Measurements from ENCODE around the gene TMEM183A. TPM values are rescaled to one million over a fixed set of nuclear protein-coding genes. Genes with fewer than 3 reads are reported as not detected.

The TMEM183A gene
- total and polyA plus RNA-seq, 2 experiments from 2014 or later: 55.1 to 128 TPM

DNA sequence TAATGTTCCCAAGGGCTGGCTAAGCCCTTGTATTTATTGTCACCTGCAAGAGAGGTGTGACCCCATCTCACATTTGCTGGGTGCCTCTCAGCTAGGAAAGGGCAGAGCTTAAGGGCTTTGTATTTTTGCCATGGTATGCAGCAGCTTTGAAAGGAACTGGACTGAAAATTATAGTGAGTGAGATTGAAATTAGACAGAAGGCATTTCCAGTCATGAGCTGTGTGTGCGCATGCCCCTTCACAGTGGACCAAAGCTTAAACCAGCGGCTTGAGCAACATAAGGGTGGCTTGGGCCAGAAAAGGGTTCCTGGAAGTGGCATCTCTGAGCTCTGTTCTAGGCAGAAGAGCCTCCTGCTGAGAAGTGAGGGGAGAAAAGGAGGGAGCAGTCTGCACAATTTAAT, 58.8 kb downstream of the TMEM183A start (continued):
- TF ChIP-seq, protein P1, sequence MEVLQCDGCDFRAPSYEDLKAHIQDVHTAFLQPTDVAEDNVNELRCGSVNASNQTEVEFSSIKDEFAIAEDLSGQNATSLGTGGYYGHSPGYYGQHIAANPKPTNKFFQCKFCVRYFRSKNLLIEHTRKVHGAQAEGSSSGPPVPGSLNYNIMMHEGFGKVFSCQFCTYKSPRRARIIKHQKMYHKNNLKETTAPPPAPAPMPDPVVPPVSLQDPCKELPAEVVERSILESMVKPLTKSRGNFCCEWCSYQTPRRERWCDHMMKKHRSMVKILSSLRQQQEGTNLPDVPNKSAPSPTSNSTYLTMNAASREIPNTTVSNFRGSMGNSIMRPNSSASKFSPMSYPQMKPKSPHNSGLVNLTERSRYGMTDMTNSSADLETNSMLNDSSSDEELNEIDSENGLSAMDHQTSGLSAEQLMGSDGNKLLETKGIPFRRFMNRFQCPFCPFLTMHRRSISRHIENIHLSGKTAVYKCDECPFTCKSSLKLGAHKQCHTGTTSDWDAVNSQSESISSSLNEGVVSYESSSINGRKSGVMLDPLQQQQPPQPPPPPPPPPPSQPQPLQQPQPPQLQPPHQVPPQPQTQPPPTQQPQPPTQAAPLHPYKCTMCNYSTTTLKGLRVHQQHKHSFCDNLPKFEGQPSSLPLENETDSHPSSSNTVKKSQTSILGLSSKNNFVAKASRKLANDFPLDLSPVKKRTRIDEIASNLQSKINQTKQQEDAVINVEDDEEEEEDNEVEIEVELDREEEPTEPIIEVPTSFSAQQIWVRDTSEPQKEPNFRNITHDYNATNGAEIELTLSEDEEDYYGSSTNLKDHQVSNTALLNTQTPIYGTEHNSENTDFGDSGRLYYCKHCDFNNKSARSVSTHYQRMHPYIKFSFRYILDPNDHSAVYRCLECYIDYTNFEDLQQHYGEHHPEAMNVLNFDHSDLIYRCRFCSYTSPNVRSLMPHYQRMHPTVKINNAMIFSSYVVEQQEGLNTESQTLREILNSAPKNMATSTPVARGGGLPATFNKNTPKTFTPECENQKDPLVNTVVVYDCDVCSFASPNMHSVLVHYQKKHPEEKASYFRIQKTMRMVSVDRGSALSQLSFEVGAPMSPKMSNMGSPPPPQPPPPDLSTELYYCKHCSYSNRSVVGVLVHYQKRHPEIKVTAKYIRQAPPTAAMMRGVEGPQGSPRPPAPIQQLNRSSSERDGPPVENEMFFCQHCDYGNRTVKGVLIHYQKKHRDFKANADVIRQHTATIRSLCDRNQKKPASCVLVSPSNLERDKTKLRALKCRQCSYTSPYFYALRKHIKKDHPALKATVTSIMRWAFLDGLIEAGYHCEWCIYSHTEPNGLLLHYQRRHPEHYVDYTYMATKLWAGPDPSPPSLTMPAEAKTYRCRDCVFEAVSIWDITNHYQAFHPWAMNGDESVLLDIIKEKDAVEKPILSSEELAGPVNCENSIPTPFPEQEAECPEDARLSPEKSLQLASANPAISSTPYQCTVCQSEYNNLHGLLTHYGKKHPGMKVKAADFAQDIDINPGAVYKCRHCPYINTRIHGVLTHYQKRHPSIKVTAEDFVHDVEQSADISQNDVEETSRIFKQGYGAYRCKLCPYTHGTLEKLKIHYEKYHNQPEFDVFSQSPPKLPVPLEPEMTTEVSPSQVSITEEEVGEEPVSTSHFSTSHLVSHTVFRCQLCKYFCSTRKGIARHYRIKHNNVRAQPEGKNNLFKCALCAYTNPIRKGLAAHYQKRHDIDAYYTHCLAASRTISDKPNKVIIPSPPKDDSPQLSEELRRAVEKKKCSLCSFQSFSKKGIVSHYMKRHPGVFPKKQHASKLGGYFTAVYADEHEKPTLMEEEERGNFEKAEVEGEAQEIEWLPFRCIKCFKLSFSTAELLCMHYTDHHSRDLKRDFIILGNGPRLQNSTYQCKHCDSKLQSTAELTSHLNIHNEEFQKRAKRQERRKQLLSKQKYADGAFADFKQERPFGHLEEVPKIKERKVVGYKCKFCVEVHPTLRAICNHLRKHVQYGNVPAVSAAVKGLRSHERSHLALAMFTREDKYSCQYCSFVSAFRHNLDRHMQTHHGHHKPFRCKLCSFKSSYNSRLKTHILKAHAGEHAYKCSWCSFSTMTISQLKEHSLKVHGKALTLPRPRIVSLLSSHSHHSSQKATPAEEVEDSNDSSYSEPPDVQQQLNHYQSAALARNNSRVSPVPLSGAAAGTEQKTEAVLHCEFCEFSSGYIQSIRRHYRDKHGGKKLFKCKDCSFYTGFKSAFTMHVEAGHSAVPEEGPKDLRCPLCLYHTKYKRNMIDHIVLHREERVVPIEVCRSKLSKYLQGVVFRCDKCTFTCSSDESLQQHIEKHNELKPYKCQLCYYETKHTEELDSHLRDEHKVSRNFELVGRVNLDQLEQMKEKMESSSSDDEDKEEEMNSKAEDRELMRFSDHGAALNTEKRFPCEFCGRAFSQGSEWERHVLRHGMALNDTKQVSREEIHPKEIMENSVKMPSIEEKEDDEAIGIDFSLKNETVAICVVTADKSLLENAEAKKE (CRISPR knock-in tag; IDR thresholded peaks at IDR 0.05): no peak
- TF ChIP-seq ETS1 (IDR thresholded peaks at IDR 0.05) (no peak), CTCF (conservative IDR thresholded peaks at IDR 0.05; ENCODE audit: low read depth in 2 of 2) (no peak)

DNA sequence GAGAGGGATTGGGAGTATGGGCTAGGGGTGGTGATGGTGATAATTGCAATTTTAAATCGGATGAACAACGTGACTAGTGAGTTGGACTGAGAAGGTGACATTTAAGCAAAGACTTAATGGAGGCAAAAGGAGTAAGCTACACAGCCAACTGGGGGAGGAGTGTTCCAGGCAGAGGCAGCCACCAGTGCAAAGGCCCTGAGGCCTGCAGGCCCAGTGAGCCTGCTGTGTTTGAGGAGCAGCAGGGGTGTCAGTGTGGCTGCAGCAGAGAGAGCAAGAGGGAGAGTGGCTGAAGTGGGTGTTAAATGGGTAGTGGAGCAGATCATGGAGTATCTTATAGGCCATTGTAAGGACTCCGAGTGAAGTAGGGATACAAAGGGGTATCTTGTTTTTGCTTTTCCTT, 59.8 kb downstream of the TMEM183A start:
- Histone ChIP-seq H3K4me3 (no peak overlapping the region), H4K20me1 (replicated peaks; ENCODE audit: insufficient read depth) (no peaks in the 10 kb centered on the region), H3F3A (replicated peaks; ENCODE audit: low read depth) (no peaks in the 10 kb centered on the region), H3K79me2 (replicated peaks; ENCODE audit: insufficient read depth) (no peaks in the 10 kb centered on the region), H3K27me3 (ENCODE audit: insufficient read depth) (no peaks in the 10 kb centered on the region), H2AFZ (no peak overlapping the region), H3K27ac (ENCODE audit: low read depth) (no peak overlapping the region), H3K4me2 (no peak overlapping the region), H3K9me2 (ENCODE audit: insufficient read depth) (no peaks in the 10 kb centered on the region), H3K36me3 (ENCODE audit: insufficient read depth) (no peaks in the 10 kb centered on the region), H3K4me1 (ENCODE audit: insufficient read depth) (no peaks in the 10 kb centered on the region)
- no peak overlapping the region for H3K4me3 Mint-ChIP-seq
- ATAC-seq: no peak
- no peaks in the 10 kb centered on the region for H3K9me3 Mint-ChIP-seq
- H3K27me3 Mint-ChIP-seq (ENCODE audit: insufficient read depth, low read depth, poor library complexity): peaks cover 2% of the 10 kb centered on the region
- H3K27ac Mint-ChIP-seq: no peak overlapping the region
- H3K4me1 Mint-ChIP-seq: no peaks in the 10 kb centered on the region; the same call in 1 of the 3 replicates
- no peaks in the 10 kb centered on the region; the same call in 1 of the 3 replicates for H3K36me3 Mint-ChIP-seq (ENCODE audit: low read depth)
- DNase-seq (ENCODE audit: low spot score): no peak
- TF ChIP-seq JUNB (IDR thresholded peaks at IDR 0.05; ENCODE audit: unreplicated experiment) (no peak), ETS1 (IDR thresholded peaks at IDR 0.05) (no peak)
- TF ChIP-seq, protein P1 (CRISPR knock-in tag; IDR thresholded peaks at IDR 0.05): no peak
